Heart right ventricle (tissue), 16 donors: ENCODE results near the gene SLC25A44. TPM values are rescaled to one million over a fixed set of nuclear protein-coding genes. Genes with fewer than 3 reads are reported as not detected.
"Not testable (repeated sequence)": the region's sequence is repeated elsewhere in the genome, so short reads cannot be mapped to it uniquely, and the experiment has no call there.

Experiments used
- ATAC-seq, 8 donors: fragments of 200-7000 bp; cut with Tn5 transposase; one replicate each; pipeline ENCODE4 v1.9.1; 2020; ENCODE audit warnings: mild to moderate bottlenecking in 8 of 8, moderate library complexity in 8 of 8, moderate number of reproducible peaks in 1 of 8
- DNase-seq, 2 donors: peaks; one replicate each; pipeline ENCODE4 v3.0.0-alpha.2; 2020
- H3K27ac ChIP-seq, 10 donors: fragments of 200-600 bp; sonication (generic) in 2 of 10; one replicate each; pipeline versions ENCODE4 v1.5.0 to v1.8.0; 2020 to 2022; ENCODE audit warnings: mild to moderate bottlenecking in 3 of 10
- H3K27me3 ChIP-seq, 7 donors: fragments of 200-600 bp; one replicate each; pipeline ENCODE4 v1.8.0; 2021 to 2022; ENCODE audit warnings: mild to moderate bottlenecking in 2 of 7
- H3K36me3 ChIP-seq, 9 donors: fragments of 200-600 bp; sonication (generic) in 1 of 9; one replicate each; pipeline versions ENCODE4 v1.5.0 to v1.8.0; 2020 to 2022; ENCODE audit warnings: mild to moderate bottlenecking in 2 of 9
- H3K4me1 ChIP-seq, 9 donors: fragments of 200-600 bp; sonication (generic) in 1 of 9; one replicate each; pipeline versions ENCODE4 v1.5.0 to v1.8.0; 2020 to 2022; ENCODE audit warnings: mild to moderate bottlenecking in 4 of 9
- H3K4me3 ChIP-seq, 10 donors: fragments of 200-600 bp; sonication (generic) in 2 of 10; one replicate each; pipeline versions ENCODE4 v1.5.0 to v1.8.0; 2020 to 2022; ENCODE audit warnings: mild to moderate bottlenecking in 7 of 10, moderate library complexity in 2 of 10
- H3K9me3 ChIP-seq, 11 donors: fragments of 200-600 bp in 10 of 11; sonication (generic) in 2 of 11; one replicate each; pipeline versions ENCODE4 v1.5.0 to v1.8.0; 2013 to 2022; ENCODE audit warnings: mild to moderate bottlenecking in 2 of 11, control low read depth in 1 of 11, moderate library complexity in 1 of 11
- CTCF ChIP-seq, 9 donors: fragments of 200-600 bp; sonication (generic) in 2 of 9; IDR thresholded peaks; one replicate each; pipeline versions ENCODE4 v1.5.0 to v1.8.0; 2021 to 2022; ENCODE audit warnings: antibody characterized with exemption in 9 of 9, mild to moderate bottlenecking in 5 of 9, moderate library complexity in 1 of 9
- whole genome bisulfite sequencing, 2 donors: extraction: QIAGEN DNeasy Blood & Tissue Kit; methylation state at CpG; one replicate each; pipeline ENCODE4 v1.1.7; 2013; ENCODE audit warnings: inconsistent platforms in 1 of 2; 5-methylcytosine and 5-hydroxymethylcytosine counted together
- intact Hi-C, 10 donors: fragments of 100-400 bp; cut with DNase I; formaldehyde crosslinking; loops; one replicate each; pipeline versions ENCODE4 v1.11.1 to v1.14.2; 2022
- polyA plus RNA-seq, 2 donors: library from polyadenylated mRNA; stranded (reverse); fragments of 200-250 nt; gene quantifications; one replicate each; pipeline ENCODE4 v1.2.3, GENCODE V29; 2013
- total RNA-seq, 10 donors: library from RNA; stranded (reverse); fragmentation: NEBNext Ultra II Directional in 3 of 10; extraction: Animal tissue kit (Norgen Biotek cat#: 25700) in 3 of 10; gene quantifications; one replicate each; pipeline versions ENCODE4 v1.2.1 to v1.2.4, GENCODE V29; 2021 to 2023
- donor health status: Arrhythmogenic right ventricular cardiomyopathy.
- donor health status: ischemic (EF 13 %, LVEDD 7.1; RV severe dilation, severe dysfunction).
- donor health status: healthy with polysubstance abuse.
- donor health status: DM: no; HTN: yes; CAD: no.
- donor health status: DM: no; HTN: no; CAD: no.
- donor health status: ischemic (EF 25% LVEDD 6.9; RV normal size, moderate dysfunction).
- donor health status: ischemic (EF 25% LVEDD 5.7; RV mildly dilated, moderate dysfunction).
- donor health status: healthy.
- donor health status: DM: yes; HTN: yes; CAD: no.
- donor health status: Ischemic cardiomyopathy.
- donor health status: ischemic (EF 35%, LVEDD 5.7; RV mildly dilated, moderate dysfunction).
- donor health status: nonischemic (EF 11% LVEDD 7.7; RV severe dilation, severe dysfunction).
- donor health status: DM: yes; HTN: yes; CAD: no.
- donor health status: PGD.
- donor health status: ischemic (EF 29% LVEDD 5.4; RV normal size, mild dysfunction).
- donor health status: nonischemic (EF 23%, LVEDD 6.1; RV moderate dilation, normal function).

SLC25A44 gene
- total and polyA plus RNA-seq, 12 donors: 7.0 to 26.0 (median 19.0) TPM

GRCh38 chr1:156180471-156180870 lies 13.4 kb upstream of the SLC25A44 start:
- intact Hi-C loops: no loop called here
- TF ChIP-seq CTCF (IDR thresholded peaks at IDR 0.05): no peak
- Histone ChIP-seq H3K27ac (no peak overlapping the region), H3K9me3 (no peaks in the 10 kb centered on the region), H3K4me3 (no peak overlapping the region), H3K4me1 (no peaks in the 10 kb centered on the region), H3K36me3 (peaks cover 0 to 23% (median 0%) of the 10 kb centered on the region in 9 donors), H3K27me3 (peaks cover 0 to 10% (median 0%) of the 10 kb centered on the region in 7 donors)
- ATAC-seq: no peak
- WGBS, 2 donors: 93 to 95% methylated on average over 3 of the region's 3 CpGs
- DNase-seq: no peak

- DNase-seq, ATAC-seq, H3K4me1 ChIP-seq, H3K9me3 ChIP-seq, intact Hi-C loops, H3K4me3 ChIP-seq, H3K27ac ChIP-seq: not testable (repeated sequence)
- Histone ChIP-seq H3K36me3 (peaks cover 0 to 13% (median 0%) of the 10 kb centered on the region in 9 donors), H3K27me3 (peaks cover 0 to 10% (median 0%) of the 10 kb centered on the region in 7 donors)
- 30 to 39% methylated on average over 8 of the region's 8 CpGs for WGBS, 2 donors
Observed at GRCh38 chr1:156181391-156181924, 12.4 kb upstream of the SLC25A44 start.

GRCh38 chr1:156182010-156182779 lies 11.7 kb upstream of the SLC25A44 start:
- WGBS, 2 donors: 74 to 76% methylated on average over 12 of the region's 12 CpGs
- H3K36me3 ChIP-seq, DNase-seq, intact Hi-C loops, H3K27ac ChIP-seq, H3K4me1 ChIP-seq, H3K4me3 ChIP-seq, ATAC-seq: not testable (repeated sequence)
- Histone ChIP-seq H3K27me3 (peaks cover 0 to 10% (median 0%) of the 10 kb centered on the region in 7 donors), H3K9me3 (peaks cover 0 to 12% (median 0%) of the 10 kb centered on the region in 11 donors)

- H3K27ac ChIP-seq, H3K36me3 ChIP-seq, H3K27me3 ChIP-seq, intact Hi-C loops, ATAC-seq, H3K4me1 ChIP-seq, DNase-seq, H3K4me3 ChIP-seq: not testable (repeated sequence)
- WGBS, 2 donors: 91 to 93% methylated on average over 2 of the region's 2 CpGs
- H3K9me3 ChIP-seq: peaks cover 0 to 12% (median 0%) of the 10 kb centered on the region in 11 donors
Observed at GRCh38 chr1:156186347-156187177, 7.3 kb upstream of the SLC25A44 start.

GRCh38 chr1:156190265-156190664 lies 3.6 kb upstream of the SLC25A44 start:
- Histone ChIP-seq H3K4me1 (peaks cover 0 to 17% (median 15%) of the 10 kb centered on the region in 9 donors), H3K9me3 (peaks cover 0 to 12% (median 0%) of the 10 kb centered on the region in 11 donors)
- WGBS, 2 donors: 74 to 80% methylated on average over 4 of the region's 4 CpGs
- not testable (repeated sequence) for DNase-seq, H3K36me3 ChIP-seq, ATAC-seq, H3K4me3 ChIP-seq, H3K27me3 ChIP-seq, H3K27ac ChIP-seq
- intact Hi-C loops: loop anchor here in 1 of 10 donors (5.0 kb wide), 1 partner anchor 33 kb away; no protein-coding TSS in a partner anchor
